PC-3 (cell line): ENCODE data around the gene ZCCHC7. TPM values are rescaled to one million over a fixed set of nuclear protein-coding genes. Genes with fewer than 3 reads are reported as not detected.

Experiments
- ATAC-seq: fragments of 200-7000 bp; cut with Tn5 transposase; 2 replicates; pipeline ENCODE4 v1.9.1; 2020; ENCODE audit warnings: mild to moderate bottlenecking, moderate library complexity
- BruUV-seq: library from RNA; stranded (reverse); fragments of 400-500 nt; replicated peaks from 2 replicates; lab custom pipeline; 2021; lab: Mats Ljungman, UMichigan
- CTCF ChIA-PET: fragments of 300-600 bp; sonication (Branson Sonifier 250); formaldehyde crosslinking; loops from one replicate; lab custom pipeline; 2022; ENCODE audit warnings: antibody characterized with exemption; lab: Charles Lee
- POLR2A ChIA-PET: fragments of 300-600 bp; sonication (Branson Sonifier 250); formaldehyde crosslinking; loops from one replicate; lab custom pipeline; 2022; ENCODE audit warnings: antibody characterized with exemption; ENCODE audit not compliant: unreplicated experiment; lab: Charles Lee
- DNase-seq: peaks from one replicate; pipeline ENCODE4 v3.0.0-alpha.2; 2015
- H2AFZ ChIP-seq: fragments of 300-600 bp; sonication (generic); 2 replicates; pipeline ENCODE4 v1.6.0; 2016; ENCODE audit warnings: antibody characterized with exemption, low read length
- H3F3A ChIP-seq: fragments of 300-600 bp; sonication (generic); one replicate; pipeline ENCODE4 v1.6.0; 2017; ENCODE audit warnings: antibody characterized with exemption, low read length, control low read depth, mild to moderate bottlenecking; ENCODE audit not compliant: unreplicated experiment
- H3K27ac ChIP-seq: fragments of 300-600 bp; sonication (generic); 2 replicates; pipeline ENCODE4 v1.5.1; 2016; ENCODE audit warnings: mild to moderate bottlenecking, low read length
- H3K27me3 ChIP-seq: fragments of 300-600 bp; sonication (generic); 2 replicates; pipeline ENCODE4 v1.6.1; 2016; ENCODE audit warnings: low read length, mixed read lengths
- H3K36me3 ChIP-seq: fragments of 300-600 bp; sonication (generic); 2 replicates; pipeline ENCODE4 v1.6.1; 2016; ENCODE audit warnings: low read depth, mixed run types, low read length, mixed read lengths
- H3K4me1 ChIP-seq: fragments of 300-600 bp; sonication (generic); 2 replicates; pipeline ENCODE4 v1.5.1; 2016; ENCODE audit warnings: low read length; ENCODE audit not compliant: insufficient read depth
- H3K4me2 ChIP-seq: fragments of 300-600 bp; sonication (generic); 2 replicates; pipeline ENCODE4 v1.6.0; 2016; ENCODE audit warnings: low read length
- H3K4me3 ChIP-seq: fragments of 300-600 bp; sonication (generic); 2 replicates; pipeline ENCODE4 v1.5.1; 2016; ENCODE audit warnings: mild to moderate bottlenecking, low read length, mixed read lengths
- H3K79me2 ChIP-seq: fragments of 300-600 bp; sonication (generic); 2 replicates; pipeline ENCODE4 v1.6.1; 2017; ENCODE audit warnings: low read length, mixed read lengths
- H3K9ac ChIP-seq: fragments of 300-600 bp; sonication (generic); 2 replicates; pipeline ENCODE4 v1.6.0; 2016; ENCODE audit warnings: mild to moderate bottlenecking, low read length
- H3K9me2 ChIP-seq: fragments of 300-600 bp; sonication (generic); replicated peaks from 2 replicates; pipeline ENCODE4 v1.6.1; 2016; ENCODE audit warnings: mixed run types, low read length, mixed read lengths
- H3K9me3 ChIP-seq: fragments of 300-600 bp; sonication (generic); 2 replicates; pipeline ENCODE4 v1.6.1; 2016; ENCODE audit warnings: low read length, mixed read lengths
- H4K20me1 ChIP-seq: fragments of 300-600 bp; sonication (generic); 2 replicates; pipeline ENCODE4 v1.6.1; 2016; ENCODE audit warnings: low read length, mixed read lengths
- CTCF ChIP-seq: fragments of 300-600 bp; sonication (generic); conservative IDR thresholded peaks from 2 replicates; pipeline ENCODE4 v1.5.1; 2017; ENCODE audit warnings: antibody characterized with exemption, low read depth, mild to moderate bottlenecking, low read length
- EZH2 ChIP-seq: fragments of 300-600 bp; sonication (generic); IDR thresholded peaks from one replicate; pipeline ENCODE4 v1.6.1; 2017; ENCODE audit warnings: antibody characterized with exemption, mild to moderate bottlenecking, low read length; ENCODE audit not compliant: unreplicated experiment
- EZH2phosphoT487 ChIP-seq: fragments of 300-600 bp; sonication (generic); IDR thresholded peaks from 2 replicates; pipeline ENCODE4 v1.6.1; 2018; ENCODE audit warnings: mild to moderate bottlenecking, antibody characterized with exemption, low read length, borderline replicate concordance
- intact Hi-C: fragments of 100-400 bp; cut with micrococcal nuclease; formaldehyde crosslinking; loops from 2 replicates; pipeline ENCODE4 v1.9.0; 2023
- total RNA-seq: library from RNA; depleted of rRNA; stranded (reverse); fragments of >200 nt; gene quantifications from 2 replicates; pipeline ENCODE4 v1.2.3, GENCODE V29; 2014

Gene ZCCHC7
- total RNA-seq, 1 experiment from 2014 or later: 6.5 TPM

GRCh38 chr9:37264539-37264938, 144.2 kb downstream of the ZCCHC7 start:
- H3K9me2 ChIP-seq: no peaks in the 10 kb centered on the region
- H3K4me1 ChIP-seq: no peaks in the 10 kb centered on the region
- no peak overlapping the region for H3K9ac ChIP-seq
- no peak overlapping the region for H2AFZ ChIP-seq
- CTCF ChIA-PET: no interaction called here
- H3K36me3 ChIP-seq: no peaks in the 10 kb centered on the region
- no peaks in the 10 kb centered on the region for H3K79me2 ChIP-seq
- no peak overlapping the region for H3K4me2 ChIP-seq
- intact Hi-C loops: loop anchor here (5.0 kb wide), 1 partner anchor 267 kb away; no protein-coding TSS in a partner anchor
- TF ChIP-seq EZH2phosphoT487: no peak
- TF ChIP-seq EZH2: no peak
- no peak for TF ChIP-seq CTCF
- H3K4me3 ChIP-seq: no peak overlapping the region
- H3K27ac ChIP-seq: no peak overlapping the region
- no peaks in the 10 kb centered on the region for H3F3A ChIP-seq
- BruUV-seq: no TSS peak
- no peak for DNase-seq
- H3K27me3 ChIP-seq: no peaks in the 10 kb centered on the region
- no peaks in the 10 kb centered on the region for H3K9me3 ChIP-seq
- POLR2A ChIA-PET: no interaction called here
- no peaks in the 10 kb centered on the region for H4K20me1 ChIP-seq
- ATAC-seq: no peak

- H3K9me3 ChIP-seq: no peaks in the 10 kb centered on the region
- H3K27me3 ChIP-seq: no peaks in the 10 kb centered on the region
- ATAC-seq (no peak), DNase-seq (no peak)
- no peaks in the 10 kb centered on the region for H3F3A ChIP-seq
- no peak overlapping the region for H2AFZ ChIP-seq
- TF ChIP-seq EZH2: no peak
- H3K27ac ChIP-seq: no peak overlapping the region
- BruUV-seq: no TSS peak
- H3K4me3 ChIP-seq: no peak overlapping the region
- intact Hi-C loops: no loop called here
- no peaks in the 10 kb centered on the region for H3K79me2 ChIP-seq
- no peaks in the 10 kb centered on the region for H3K4me1 ChIP-seq
- H4K20me1 ChIP-seq: no peaks in the 10 kb centered on the region
- no peak overlapping the region for H3K4me2 ChIP-seq
- ChIA-PET CTCF (no interaction called here), POLR2A (no interaction called here)
- no peaks in the 10 kb centered on the region for H3K36me3 ChIP-seq
- no peak overlapping the region for H3K9ac ChIP-seq
- no peaks in the 10 kb centered on the region for H3K9me2 ChIP-seq
These were observed 146.3 kb downstream of the ZCCHC7 start for GRCh38 chr9:37266630-37267029.

GRCh38 chr9:37269221-37269620, 148.8 kb downstream of the ZCCHC7 start:
- no peak for DNase-seq
- no peak overlapping the region for H3K9ac ChIP-seq
- no peaks in the 10 kb centered on the region for H3K36me3 ChIP-seq
- no peaks in the 10 kb centered on the region for H3K79me2 ChIP-seq
- TF ChIP-seq EZH2phosphoT487: no peak
- TF ChIP-seq EZH2: no peak
- no peak for TF ChIP-seq CTCF
- no peak overlapping the region for H3K4me2 ChIP-seq
- no peak overlapping the region for H3K27ac ChIP-seq
- H3K27me3 ChIP-seq: no peaks in the 10 kb centered on the region
- H3K9me2 ChIP-seq: no peaks in the 10 kb centered on the region
- H3K9me3 ChIP-seq: no peaks in the 10 kb centered on the region
- intact Hi-C loops: no loop called here
- ChIA-PET CTCF (no interaction called here), POLR2A (no interaction called here)
- BruUV-seq: no TSS peak
- no peaks in the 10 kb centered on the region for H4K20me1 ChIP-seq
- ATAC-seq: no peak
- H3K4me1 ChIP-seq: no peaks in the 10 kb centered on the region
- no peak overlapping the region for H3K4me3 ChIP-seq
- no peaks in the 10 kb centered on the region for H3F3A ChIP-seq
- H2AFZ ChIP-seq: no peak overlapping the region
